Measurements from ENCODE around the gene SLCO2B1.
A peak's percentile ranks its signal among the peaks of the same experiment; 100 is the strongest.

SLCO2B1 gene

DNA sequence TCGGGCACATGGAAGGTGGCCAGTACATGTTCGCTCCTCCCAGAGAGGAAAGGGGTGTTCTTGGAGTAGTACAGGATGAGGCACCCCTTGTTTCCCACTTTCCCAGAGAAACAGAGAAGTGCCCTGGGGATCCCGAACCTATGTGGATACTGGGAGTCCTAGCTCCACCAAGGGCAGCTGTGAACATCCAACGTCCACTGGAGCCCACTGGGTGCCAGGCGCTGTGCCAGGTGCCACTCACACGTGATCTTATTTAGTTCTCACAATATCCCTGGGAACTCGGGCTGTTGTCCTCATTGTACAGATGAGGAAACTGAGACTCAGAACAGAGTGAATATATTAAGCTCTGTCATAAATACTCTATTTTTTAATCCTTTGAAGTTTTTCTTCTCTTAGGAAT lies 12.0 kb downstream of the SLCO2B1 start:
- no peak for DNase-seq

DNA sequence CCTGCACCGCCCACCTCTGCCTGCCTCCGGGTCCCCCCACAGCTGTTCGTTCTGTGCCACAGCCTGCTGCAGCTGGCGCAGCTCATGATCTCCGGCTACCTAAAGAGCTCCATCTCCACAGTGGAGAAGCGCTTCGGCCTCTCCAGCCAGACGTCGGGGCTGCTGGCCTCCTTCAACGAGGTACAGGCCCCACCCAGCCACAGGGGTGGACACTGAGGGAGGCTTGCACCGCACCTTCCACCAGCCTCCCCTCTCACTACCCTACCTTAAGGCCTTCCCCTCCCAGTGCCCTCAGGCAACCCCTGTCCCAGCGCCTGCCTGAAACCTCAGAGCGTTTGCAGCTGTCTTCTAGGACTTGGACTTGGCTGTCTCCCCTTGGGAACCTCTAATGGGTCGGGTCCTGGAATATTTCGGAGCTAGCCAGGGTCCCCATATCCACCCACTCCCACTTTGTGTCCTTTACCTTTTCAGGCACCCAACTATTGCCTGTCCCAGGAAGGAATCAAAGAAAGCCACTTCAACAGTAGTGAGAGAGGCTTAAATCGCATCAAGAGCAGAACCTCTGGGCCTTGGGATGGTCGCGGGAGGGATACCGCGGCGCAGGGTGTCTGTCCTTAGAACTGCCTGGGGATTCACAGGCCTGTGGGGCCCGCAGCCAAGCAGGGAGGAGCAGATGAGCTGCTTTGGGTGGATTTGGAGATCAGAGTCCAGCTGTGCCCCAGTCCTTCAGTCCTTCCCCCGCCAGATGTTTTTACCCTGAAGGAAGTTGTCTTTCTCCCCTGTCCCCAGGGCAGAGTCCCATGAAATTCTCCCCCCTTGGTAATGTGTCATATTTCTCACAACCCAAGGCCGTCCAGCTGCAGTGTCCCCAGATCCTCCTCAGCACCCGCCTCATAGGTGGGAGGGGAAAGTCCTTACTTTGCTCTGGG lies 13.3 kb downstream of the SLCO2B1 start:
- no peak for DNase-seq

DNA sequence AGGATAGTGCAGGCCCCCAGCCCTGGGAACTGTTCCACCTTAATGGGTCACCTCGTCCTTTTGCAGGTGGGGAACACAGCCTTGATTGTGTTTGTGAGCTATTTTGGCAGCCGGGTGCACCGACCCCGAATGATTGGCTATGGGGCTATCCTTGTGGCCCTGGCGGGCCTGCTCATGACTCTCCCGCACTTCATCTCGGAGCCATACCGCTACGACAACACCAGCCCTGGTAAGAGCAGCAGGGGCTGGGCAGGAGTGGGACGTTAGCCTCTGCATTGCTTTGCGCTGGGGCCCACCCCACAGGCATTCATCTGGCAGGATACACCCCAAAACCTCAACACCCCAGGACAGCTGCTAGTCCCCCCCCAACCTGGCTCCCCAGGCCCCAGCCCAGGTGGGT lies 14.8 kb downstream of the SLCO2B1 start:
- DNase-seq: no peak

DNA sequence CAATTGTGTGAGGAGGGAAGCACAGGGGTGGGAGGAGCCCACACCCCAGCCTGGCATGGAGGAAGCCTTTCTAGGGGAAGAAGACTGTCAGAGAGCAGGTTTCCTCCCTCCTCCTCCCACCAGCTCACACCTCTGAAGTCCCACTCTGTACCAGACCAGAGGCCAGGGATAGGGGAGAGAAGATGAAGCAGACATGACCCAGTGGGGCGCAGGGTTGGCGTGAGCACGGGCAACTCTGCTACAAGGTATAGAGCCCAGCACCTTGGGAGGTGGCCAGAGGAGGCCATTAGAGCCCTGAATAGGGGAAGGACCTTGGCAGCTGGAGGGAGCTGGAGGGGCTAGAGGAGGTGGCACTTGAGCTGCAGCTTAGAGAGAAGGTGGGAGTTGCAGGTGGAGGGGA lies 15.9 kb downstream of the SLCO2B1 start:
- no peak for DNase-seq

DNA sequence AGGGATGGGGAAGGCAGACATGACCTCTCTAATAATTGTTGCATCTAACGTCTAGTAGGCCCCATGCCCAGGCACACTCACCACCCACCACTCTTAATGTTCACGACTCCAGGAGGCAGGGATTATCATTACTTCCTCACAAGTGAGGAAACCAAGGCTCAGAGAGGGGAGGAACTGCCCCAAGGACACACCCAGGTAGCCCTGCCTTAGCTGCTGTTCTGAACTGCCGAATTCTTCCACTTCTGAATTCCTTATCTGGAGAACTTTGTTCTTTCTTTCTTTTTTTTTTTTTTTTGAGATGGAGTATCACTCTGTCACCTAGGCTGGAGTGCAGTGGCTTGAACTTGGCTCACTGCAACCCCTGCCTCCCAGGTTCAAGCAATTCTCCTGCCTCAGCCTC lies 16.7 kb downstream of the SLCO2B1 start:
- DNase-seq: no peak

DNA sequence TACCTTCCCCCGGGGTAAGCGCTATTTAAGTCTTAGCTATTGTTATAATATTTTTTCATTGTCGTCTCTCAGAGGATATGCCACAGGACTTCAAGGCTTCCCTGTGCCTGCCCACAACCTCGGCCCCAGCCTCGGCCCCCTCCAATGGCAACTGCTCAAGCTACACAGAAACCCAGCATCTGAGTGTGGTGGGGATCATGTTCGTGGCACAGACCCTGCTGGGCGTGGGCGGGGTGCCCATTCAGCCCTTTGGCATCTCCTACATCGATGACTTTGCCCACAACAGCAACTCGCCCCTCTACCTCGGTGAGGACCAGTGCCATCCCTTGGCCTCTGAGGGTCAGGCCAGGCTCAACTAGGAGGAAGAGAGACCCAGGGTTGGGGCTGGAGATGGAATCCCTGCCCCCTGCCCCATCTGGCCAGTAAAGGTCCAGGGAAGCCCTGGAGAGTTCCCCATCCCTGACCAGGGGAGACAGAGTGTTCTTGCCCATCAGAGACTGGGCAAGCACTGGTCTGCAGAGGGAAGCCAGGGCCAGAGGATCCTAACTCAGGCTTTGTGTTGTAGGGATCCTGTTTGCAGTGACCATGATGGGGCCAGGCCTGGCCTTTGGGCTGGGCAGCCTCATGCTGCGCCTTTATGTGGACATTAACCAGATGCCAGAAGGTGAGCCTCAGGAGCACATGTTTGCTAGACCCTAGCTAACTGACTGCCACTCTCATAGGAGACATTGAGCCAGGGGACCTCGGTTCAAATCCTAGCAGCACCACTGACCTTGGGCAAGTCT lies 18.4 kb downstream of the SLCO2B1 start:
- DNase-seq: no peak

DNA sequence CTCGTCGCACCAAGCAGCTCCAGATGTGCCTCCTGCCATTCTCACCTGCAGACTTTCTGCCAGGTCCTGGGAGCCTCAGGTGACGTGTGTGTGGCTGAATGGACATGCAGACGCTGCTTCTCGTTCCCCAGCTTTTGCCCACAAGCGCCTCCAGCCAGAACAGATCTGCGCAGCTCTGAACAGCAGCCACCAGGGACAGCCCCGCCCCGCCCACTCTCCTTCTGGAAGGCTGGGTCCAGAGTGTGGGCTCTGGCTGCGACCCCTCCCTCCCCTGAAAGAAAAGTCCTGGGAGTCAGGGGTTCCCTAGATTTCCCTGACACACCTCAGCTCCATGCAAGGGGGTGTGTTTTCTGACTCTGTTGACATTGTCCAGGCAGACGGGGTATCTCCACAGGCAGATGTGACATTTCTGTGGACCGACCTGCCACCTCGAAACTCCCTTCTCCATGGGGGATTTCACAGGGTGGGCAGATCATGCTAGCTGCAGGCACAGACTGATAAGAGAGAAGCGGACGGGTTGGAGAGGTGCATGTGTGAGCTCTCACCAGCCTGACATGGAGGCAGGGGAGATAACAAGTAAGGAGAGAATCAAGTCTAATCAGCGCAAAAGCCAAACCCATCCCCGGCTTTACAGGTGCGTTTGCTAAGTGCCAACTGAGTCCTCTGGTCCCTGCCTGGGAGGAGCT lies 19.8 kb downstream of the SLCO2B1 start:
- DNase-seq: peak; percentile 28

DNA sequence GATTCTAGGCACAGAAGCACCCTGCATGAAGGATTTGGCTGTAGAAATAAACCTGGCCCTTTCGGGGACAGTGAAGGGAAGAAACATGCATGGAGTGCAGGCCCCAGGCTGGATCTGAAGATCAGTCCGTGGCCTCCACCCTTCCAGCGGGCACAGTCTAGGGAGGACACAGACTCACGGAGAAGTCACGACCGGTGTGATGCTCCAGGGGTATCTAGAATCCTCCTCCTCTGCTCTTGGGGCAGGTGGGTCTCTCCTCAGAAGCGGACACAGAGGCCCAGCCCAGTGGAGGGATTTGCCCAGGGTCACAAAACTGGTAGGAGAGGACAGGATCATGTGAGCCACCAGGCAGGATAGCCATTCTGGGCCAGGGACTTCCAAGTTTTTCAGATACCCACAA lies 22.4 kb downstream of the SLCO2B1 start:
- DNase-seq: no peak

DNA sequence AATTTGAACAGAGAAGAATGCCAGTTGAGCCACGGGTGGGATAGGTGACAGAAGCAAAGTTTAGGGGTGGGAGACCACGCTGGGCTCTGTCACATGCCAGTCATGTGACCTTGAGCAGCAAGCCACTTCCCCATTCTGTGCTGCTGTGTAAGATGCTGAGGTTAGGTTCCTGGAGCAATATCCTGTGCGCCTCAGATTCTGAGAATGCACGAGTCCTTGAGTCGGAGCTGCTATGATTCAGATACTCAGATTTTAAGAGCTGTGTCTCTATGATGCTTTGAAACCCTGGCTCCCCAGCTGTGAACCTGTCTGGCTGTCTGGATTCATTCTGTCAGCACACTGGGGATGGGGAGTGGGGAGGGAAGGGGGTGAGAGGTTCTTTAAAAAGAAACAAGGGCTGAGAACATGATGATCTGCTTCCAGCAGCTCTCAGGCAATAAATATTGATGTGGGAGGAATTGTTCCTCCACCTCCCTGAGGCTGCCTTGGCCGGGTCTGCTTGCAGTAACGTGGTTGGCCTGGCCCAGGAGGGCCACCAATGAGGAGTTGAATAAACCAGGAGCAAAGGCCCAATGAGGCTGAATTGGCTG lies 24.0 kb downstream of the SLCO2B1 start:
- DNase-seq: no peak

DNA sequence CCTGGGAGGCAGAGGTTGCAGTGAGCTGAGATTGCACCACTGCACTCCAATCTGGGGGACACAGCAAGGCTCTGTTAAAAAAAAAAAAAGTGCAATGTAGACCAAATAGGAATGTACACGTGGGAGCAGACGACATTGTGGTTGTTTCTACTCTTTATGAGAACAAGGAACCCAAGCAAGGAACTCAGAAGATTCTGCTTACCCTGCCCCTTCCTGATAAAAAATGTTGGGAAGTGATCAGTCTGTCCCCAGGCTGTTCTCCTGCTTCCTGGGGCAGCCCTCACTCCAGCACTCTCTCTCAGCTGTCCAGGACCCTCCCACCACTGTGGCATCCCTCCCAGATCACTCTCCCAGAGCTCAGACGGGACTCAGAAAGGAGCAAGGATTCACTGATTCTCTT lies 31.8 kb downstream of the SLCO2B1 start:
- no peak for DNase-seq

DNA sequence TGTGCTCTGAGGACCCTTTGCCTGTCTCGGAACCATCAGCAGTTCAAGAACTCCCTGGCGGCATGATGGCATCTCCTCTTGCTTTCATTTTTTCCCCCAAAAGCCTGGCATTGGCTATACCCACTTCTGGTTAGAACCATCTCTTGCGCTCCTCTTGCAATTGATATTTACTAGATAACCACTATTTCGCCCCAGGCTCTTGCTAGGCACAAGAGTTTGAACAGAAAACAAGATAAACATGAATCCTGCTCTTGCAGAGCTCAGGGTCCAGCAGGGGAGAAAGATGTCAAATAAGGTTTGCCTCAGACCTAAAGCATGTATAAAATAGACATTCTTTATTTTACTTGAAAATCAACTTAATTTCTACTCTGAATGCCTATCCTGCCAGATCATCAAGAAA lies 33.1 kb downstream of the SLCO2B1 start:
- DNase-seq: no peak

DNA sequence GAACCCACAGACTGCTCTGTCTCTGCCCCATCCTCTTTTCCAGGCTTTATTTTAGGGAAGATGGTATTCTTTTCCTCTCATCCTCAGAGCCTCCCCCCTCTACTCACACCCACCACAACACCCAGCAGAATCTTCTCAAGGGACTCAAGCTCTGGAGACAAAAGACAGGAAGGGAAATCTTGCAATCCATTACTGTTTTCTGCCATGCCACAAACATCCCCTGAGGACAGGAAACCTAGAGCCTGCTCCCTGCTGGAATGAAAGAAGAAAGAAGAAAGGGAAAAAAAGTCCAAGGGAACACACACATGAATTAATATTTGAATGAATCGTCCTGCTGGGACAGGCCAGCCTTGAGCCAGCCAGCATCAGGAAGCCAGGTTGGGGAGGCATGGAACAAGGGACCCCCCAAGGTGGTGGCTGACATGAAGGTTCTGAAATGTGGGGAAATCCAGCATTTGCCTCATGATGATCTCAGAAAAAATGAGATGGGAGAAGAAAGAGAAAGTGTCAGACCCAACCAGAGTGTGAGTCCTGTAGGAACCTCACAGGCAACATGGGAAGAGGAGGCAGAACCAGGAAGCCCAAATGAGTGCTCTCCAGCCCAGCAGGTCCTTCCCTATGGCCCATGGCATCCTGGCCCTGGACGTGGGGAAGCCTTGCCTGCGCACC lies 34.0 kb downstream of the SLCO2B1 start:
- no peak for DNase-seq

DNA sequence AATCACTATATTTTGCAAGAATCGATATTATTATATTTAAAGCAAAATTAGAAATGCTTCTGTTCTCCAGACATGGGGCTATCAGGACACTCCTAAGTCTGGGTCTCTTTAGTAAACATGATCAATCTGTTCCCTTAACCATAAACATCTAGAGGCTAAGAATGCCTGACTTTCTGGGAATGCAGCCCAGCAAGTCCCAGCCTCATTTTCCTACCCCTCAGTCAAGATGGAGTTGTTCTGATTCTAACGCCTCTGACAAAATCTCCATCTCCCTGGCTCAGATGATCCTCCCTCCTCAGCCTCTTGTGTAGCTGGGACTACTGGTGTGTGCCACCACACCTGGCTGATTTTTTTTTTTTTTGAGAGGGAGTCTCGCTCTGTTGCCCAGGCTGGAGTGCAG lies 35.0 kb downstream of the SLCO2B1 start:
- no peak for DNase-seq

DNA sequence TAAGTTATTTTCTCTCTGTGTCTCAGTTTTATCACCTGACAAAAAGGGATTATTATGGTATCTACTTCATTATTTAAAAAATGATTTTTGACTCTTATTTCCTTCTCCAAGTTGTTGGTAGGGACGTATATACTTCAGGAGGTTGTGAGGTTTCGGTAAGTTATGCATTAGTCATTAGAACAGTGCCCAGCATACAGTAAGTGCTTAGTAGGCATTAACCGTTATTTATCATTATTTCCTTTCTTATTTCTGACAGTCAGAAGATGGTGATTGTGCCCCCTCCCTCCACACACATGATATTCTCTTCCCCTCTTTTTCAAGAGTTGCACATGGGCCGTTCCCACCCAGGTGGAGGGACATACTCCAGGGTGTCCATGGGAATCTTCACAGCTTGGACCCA lies 36.1 kb downstream of the SLCO2B1 start:
- no peak for DNase-seq

DNA sequence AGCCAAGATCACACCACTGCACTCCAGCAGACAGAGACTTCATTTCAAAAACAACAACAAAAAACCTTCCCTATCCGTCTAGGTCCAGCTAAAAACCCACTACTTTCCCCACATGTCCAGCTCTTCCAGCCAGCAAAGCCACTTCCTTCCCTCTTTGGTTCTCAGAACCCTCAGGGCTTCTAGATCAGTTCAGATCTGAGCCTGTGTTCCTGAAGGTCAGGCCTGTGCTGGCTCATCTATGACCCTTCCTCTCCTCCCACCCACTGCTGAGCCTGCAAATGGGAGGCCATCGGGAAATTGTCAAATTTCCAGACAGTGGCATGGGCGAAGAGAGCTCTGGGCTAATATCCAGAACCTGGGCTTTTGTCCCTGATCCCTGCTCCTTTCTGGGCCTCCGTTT lies 37.8 kb downstream of the SLCO2B1 start:
- no peak for DNase-seq

DNA sequence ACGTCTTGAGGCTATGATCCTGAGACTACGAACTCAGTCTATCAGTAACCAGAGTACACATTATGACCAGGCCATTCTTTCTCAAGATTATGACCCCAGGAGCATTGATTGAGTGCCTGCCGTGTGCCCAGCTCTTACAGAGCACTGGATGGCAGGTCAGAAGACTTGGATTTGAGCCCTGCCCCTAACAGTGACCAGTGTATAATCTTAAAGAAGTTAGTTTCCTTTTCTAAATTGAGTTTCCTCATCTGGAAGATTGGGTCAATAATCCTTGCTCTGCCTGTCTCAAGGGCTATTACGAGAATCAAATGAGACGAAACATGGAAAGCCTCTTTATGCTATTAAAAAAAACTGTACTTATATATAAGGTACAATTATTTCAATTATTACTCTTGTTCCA lies 38.2 kb downstream of the SLCO2B1 start:
- DNase-seq: no peak

DNA sequence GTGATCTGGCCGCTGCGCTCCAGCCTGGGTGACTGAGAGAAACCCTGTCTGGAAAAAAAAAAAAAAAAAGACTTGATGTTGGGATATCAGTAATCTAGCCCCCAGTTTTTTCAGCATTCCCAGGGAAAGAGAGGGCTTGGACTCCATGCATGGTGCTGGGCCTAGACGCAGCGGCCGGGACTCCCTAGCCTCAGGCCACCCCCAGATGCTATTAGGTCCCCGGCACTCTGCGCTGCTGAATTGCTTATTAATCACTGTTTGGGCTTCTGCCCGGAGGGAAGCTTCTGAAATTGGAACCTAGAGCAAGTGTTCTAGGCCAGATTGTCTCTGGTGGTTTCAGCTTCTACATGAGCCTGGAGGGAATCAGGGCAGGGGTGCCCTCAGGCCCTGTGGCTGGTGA lies 39.0 kb downstream of the SLCO2B1 start:
- DNase-seq: no peak

DNA sequence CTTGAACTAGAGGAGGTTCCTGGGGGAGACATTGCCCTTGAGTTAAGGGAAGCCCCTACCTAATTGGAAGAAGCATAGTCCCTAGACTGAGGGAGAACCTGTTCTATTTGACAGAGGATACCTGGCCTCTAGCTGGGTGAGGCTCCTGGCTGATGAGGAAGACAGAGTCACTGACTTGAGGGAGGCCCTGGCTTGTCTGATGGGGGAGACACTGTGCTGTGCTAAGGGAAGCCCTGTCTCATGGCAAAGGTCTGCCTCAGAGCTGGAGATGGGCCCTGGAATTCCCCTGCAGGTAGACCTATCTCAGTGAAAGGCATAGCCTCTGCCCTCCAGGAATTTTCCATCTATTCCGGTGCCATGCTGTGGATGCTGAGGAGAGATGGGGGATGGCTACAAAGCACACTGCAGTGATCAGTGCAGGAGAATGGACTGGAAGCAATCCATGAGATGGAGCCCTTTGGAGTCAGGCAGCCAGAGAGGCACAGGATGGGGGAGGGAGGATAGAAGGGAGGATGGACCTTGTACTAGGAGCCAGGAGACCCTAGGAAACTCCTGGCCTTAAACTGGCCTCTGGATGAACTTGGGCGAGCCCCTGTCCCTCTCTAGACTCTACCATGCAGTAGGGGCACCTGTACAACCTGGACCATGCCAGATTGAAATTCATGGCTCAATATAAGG lies 39.9 kb downstream of the SLCO2B1 start:
- DNase-seq: no peak

DNA sequence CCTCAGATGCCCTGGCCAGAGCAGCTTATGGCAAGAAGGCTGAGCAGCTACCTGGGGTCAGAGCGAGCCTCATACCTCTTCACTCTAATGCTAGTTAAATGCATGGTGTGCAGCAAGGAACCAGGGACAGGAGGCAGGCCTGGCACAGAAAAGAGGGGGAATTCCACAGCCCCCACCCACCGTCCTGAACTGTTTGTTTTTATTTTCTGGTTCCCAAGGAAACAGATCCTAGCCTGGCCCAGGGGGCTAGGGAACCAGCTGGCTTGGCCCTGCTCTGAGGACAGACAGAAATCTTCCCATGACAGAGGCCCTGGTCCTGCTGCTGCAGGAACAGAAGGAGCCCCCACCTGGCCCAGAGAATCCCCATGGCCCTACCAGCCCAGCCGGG lies 40.4 kb downstream of the SLCO2B1 start:
- DNase-seq: peak; percentile 8

DNA sequence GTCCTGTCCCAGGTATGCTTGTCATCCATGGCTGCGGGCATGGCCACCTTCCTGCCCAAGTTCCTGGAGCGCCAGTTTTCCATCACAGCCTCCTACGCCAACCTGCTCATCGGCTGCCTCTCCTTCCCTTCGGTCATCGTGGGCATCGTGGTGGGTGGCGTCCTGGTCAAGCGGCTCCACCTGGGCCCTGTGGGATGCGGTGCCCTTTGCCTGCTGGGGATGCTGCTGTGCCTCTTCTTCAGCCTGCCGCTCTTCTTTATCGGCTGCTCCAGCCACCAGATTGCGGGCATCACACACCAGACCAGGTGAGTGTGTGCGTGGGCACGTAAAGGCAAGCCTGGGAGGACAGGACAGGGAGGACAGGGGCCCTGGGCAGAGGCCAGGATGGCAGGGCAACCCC lies 42.4 kb downstream of the SLCO2B1 start:
- no peak for DNase-seq

DNA sequence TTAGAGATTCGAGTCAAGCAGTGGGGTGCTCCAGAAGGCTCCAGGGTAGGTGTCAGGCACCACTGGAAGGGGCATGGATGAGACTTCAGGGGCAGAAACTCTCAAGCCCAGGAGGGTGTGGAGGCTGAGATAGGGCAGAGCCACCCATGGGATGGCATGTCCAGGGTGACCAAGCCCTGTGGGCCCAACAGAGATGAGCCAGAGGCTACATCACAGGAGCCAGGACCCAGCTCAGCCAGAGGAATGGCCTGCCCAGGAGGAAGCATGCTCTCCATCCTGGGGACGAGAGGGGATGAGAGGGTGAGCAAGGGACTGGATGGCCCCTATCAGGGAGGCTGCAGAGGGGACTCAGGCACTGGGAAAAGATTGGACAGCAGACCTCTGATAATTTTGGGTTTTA lies 42.8 kb downstream of the SLCO2B1 start:
- no peak for DNase-seq

DNA sequence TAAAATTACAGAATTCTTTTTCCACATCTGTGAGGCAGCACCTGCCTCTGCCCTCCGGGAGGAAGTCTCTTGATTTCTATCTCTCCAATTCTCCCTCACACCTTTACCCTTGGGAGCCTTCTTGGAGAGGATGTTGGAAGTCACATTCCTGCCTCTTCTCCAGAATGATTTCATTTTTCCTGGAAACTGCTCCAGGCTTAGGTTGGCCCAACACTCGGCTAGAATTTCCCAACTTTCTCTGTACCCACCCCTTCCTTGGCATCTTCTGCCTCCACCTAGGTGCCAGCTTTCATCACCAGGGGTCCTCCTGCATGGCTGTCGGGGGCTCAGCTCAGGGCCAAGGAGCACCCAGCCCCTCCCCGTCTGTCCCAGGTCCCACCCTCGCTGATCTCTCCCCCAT lies 43.2 kb downstream of the SLCO2B1 start:
- no peak for DNase-seq
